CD4-positive, alpha-beta T cell treated with Interleukin-1 beta for 1 hour (primary cell): Measurements from ENCODE around the gene BUD31.

Experiments
- DNase-seq, 2 donors: peaks; one replicate each; pipeline ENCODE4 v3.0.0-alpha.2; 2020 to 2022

The BUD31 gene

GRCh38 chr7:99437946-99438572 is 29.3 kb downstream of the BUD31 start:
- no peak for DNase-seq

- DNase-seq, result peak; percentile 93 to 94
These were observed 30.1 kb downstream of the BUD31 start, which contains the start of the genes CPSF4 and PTCD1 for GRCh38 chr7:99438573-99439480. TSS of gene CPSF4 (plus strand) at chr7:99438943. CDS start at chr7:99439083, 140 bp downstream. TSS of gene PTCD1 (minus strand) at chr7:99438798. CDS start at chr7:99435242, 3,556 bp downstream.

GRCh38 chr7:99440195-99440594 is 31.4 kb downstream of the BUD31 start:
- no peak for DNase-seq

GRCh38 chr7:99446096-99446495 is 37.3 kb downstream of the BUD31 start:
- DNase-seq, result no peak

GRCh38 chr7:99447943-99448342 is 39.2 kb downstream of the BUD31 start:
- DNase-seq, result peak in 1 of 2 donors; percentile 21

- no peak for DNase-seq
These were observed 40.1 kb downstream of the BUD31 start for GRCh38 chr7:99448855-99449254.

- DNase-seq, result no peak
These were observed 40.6 kb downstream of the BUD31 start for GRCh38 chr7:99449326-99449725.

GRCh38 chr7:99451936-99452335 is 43.2 kb downstream of the BUD31 start:
- DNase-seq, result no peak

GRCh38 chr7:99452541-99452940 is 43.8 kb downstream of the BUD31 start:
- DNase-seq, result no peak

GRCh38 chr7:99453105-99453504 is 44.3 kb downstream of the BUD31 start:
- no peak for DNase-seq

GRCh38 chr7:99455874-99456273 is 47.1 kb downstream of the BUD31 start:
- no peak for DNase-seq

- no peak for DNase-seq
These were observed 47.5 kb downstream of the BUD31 start for GRCh38 chr7:99456288-99456687.

GRCh38 chr7:99457050-99457649 is 48.4 kb downstream of the BUD31 start:
- DNase-seq, result no peak

- DNase-seq, result no peak
These were observed 49.1 kb downstream of the BUD31 start for GRCh38 chr7:99457650-99458493.

- peak; percentile 9 to 21 for DNase-seq
These were observed 50.3 kb downstream of the BUD31 start for GRCh38 chr7:99459087-99459486.

- no peak for DNase-seq
These were observed 51.9 kb downstream of the BUD31 start for GRCh38 chr7:99460651-99461050.

- no peak for DNase-seq
These were observed 52.5 kb downstream of the BUD31 start for GRCh38 chr7:99461221-99461620.

- no peak for DNase-seq
These were observed 56.6 kb downstream of the BUD31 start for GRCh38 chr7:99465421-99465768.

- DNase-seq, result no peak
These were observed 59.7 kb downstream of the BUD31 start for GRCh38 chr7:99468336-99468918.
